MM.1S (cell line): ENCODE results near the gene MUC12.

ENCODE experiments used
- DNase-seq: peaks from one replicate; pipeline ENCODE4 v3.0.0-alpha.2; 2015
- H2AFZ ChIP-seq: fragments of 300-600 bp; sonication (generic); 2 replicates; pipeline ENCODE4 v1.6.0; 2016; ENCODE audit warnings: antibody characterized with exemption, low read length
- H3F3A ChIP-seq: fragments of 300-600 bp; sonication (generic); 2 replicates; pipeline ENCODE4 v1.6.1; 2016; ENCODE audit warnings: mild to moderate bottlenecking, antibody characterized with exemption, low read length, moderate library complexity, mixed read lengths; ENCODE audit not compliant: insufficient read depth
- H3K27ac ChIP-seq: fragments of 300-600 bp; sonication (generic); 2 replicates; pipeline ENCODE4 v1.5.1; 2016; ENCODE audit warnings: mild to moderate bottlenecking, low read length
- H3K27me3 ChIP-seq: fragments of 300-600 bp; sonication (generic); replicated peaks from 2 replicates; pipeline ENCODE4 v1.6.0; 2016; ENCODE audit warnings: low read length; ENCODE audit not compliant: insufficient read depth
- H3K36me3 ChIP-seq: fragments of 300-600 bp; sonication (generic); replicated peaks from 2 replicates; pipeline ENCODE4 v1.6.1; 2016; ENCODE audit warnings: mild to moderate bottlenecking, low read length, mixed read lengths; ENCODE audit not compliant: insufficient read depth
- H3K4me1 ChIP-seq: fragments of 300-600 bp; sonication (generic); 2 replicates; pipeline ENCODE4 v1.6.1; 2016; ENCODE audit warnings: low read length, mixed read lengths
- H3K4me2 ChIP-seq: fragments of 300-600 bp; sonication (generic); 2 replicates; pipeline ENCODE4 v1.6.0; 2016; ENCODE audit warnings: low read depth, low read length
- H3K4me3 ChIP-seq: fragments of 300-600 bp; sonication (generic); 2 replicates; pipeline ENCODE4 v1.5.1; 2016; ENCODE audit warnings: low read length, mixed read lengths
- H3K79me2 ChIP-seq: fragments of 300-600 bp; sonication (generic); 2 replicates; pipeline ENCODE4 v1.6.1; 2016; ENCODE audit warnings: mixed run types, low read length, mixed read lengths
- H3K9ac ChIP-seq: fragments of 300-600 bp; sonication (generic); 2 replicates; pipeline ENCODE4 v1.6.1; 2016; ENCODE audit warnings: low read length, mixed read lengths
- H3K9me2 ChIP-seq: fragments of 300-600 bp; sonication (generic); replicated peaks from 2 replicates; pipeline ENCODE4 v1.6.1; 2016; ENCODE audit warnings: mild to moderate bottlenecking, low read length, mixed read lengths; ENCODE audit not compliant: insufficient read depth
- H3K9me3 ChIP-seq: fragments of 300-600 bp; sonication (generic); replicated peaks from 2 replicates; pipeline ENCODE4 v1.6.1; 2016; ENCODE audit warnings: mild to moderate bottlenecking, low read length, mixed read lengths; ENCODE audit not compliant: insufficient read depth
- H4K20me1 ChIP-seq: fragments of 300-600 bp; sonication (generic); 2 replicates; pipeline ENCODE4 v1.6.1; 2016; ENCODE audit warnings: mild to moderate bottlenecking, low read length, moderate library complexity, mixed read lengths; ENCODE audit not compliant: insufficient read depth
- CTCF ChIP-seq: fragments of 300-600 bp; sonication (generic); IDR thresholded peaks from 2 replicates; pipeline ENCODE4 v1.5.1; 2016; ENCODE audit warnings: antibody characterized with exemption, low read length, mixed read lengths
- EZH2 ChIP-seq: fragments of 300-600 bp; sonication (generic); optimal IDR thresholded peaks from 2 replicates; pipeline ENCODE3; 2017; ENCODE audit warnings: low read depth, mild to moderate bottlenecking, antibody characterized with exemption, low read length, mixed read lengths
- EZH2phosphoT487 ChIP-seq: fragments of 300-600 bp; sonication (generic); IDR thresholded peaks from 2 replicates; pipeline ENCODE4 v1.6.1; 2018; ENCODE audit warnings: antibody characterized with exemption, low read length

Gene MUC12

GRCh38 chr7:100946111-100946510 is 23.3 kb upstream of the MUC12 start:
- no peaks in the 10 kb centered on the region for H3K9me2 ChIP-seq
- H3K9ac ChIP-seq, result no peak overlapping the region
- no peak for TF ChIP-seq EZH2
- no peak for TF ChIP-seq CTCF
- no peak for TF ChIP-seq EZH2phosphoT487

GRCh38 chr7:100946766-100947365 is 22.5 kb upstream of the MUC12 start:
- Histone ChIP-seq H3K4me3 (no peak overlapping the region), H2AFZ (no peak overlapping the region), H3K79me2 (no peaks in the 10 kb centered on the region), H4K20me1 (no peaks in the 10 kb centered on the region), H3K9me3 (no peaks in the 10 kb centered on the region), H3K36me3 (no peaks in the 10 kb centered on the region), H3K9ac (no peak overlapping the region), H3K9me2 (no peaks in the 10 kb centered on the region), H3K27ac (no peak overlapping the region), H3K4me2 (no peak overlapping the region), H3K4me1 (no peaks in the 10 kb centered on the region), H3F3A (no peaks in the 10 kb centered on the region), H3K27me3 (peaks cover 92% of the 10 kb centered on the region)
- no peak for DNase-seq
- TF ChIP-seq EZH2 (no peak), EZH2phosphoT487 (no peak), CTCF (no peak)

More at GRCh38 chr7:100946111-100946510, 23.3 kb upstream of the MUC12 start:
- no peak for DNase-seq
- Histone ChIP-seq H3K4me3 (no peak overlapping the region), H3K36me3 (no peaks in the 10 kb centered on the region), H3K9me3 (no peaks in the 10 kb centered on the region), H4K20me1 (no peaks in the 10 kb centered on the region), H3K79me2 (no peaks in the 10 kb centered on the region), H3K4me1 (no peaks in the 10 kb centered on the region), H3K4me2 (no peak overlapping the region), H2AFZ (no peak overlapping the region), H3F3A (no peaks in the 10 kb centered on the region), H3K27me3 (peaks cover 84% of the 10 kb centered on the region), H3K27ac (no peak overlapping the region)

GRCh38 chr7:100947792-100948191 is 21.6 kb upstream of the MUC12 start:
- Histone ChIP-seq H3K4me2 (no peak overlapping the region), H4K20me1 (no peaks in the 10 kb centered on the region), H3K79me2 (no peaks in the 10 kb centered on the region), H3K9me3 (no peaks in the 10 kb centered on the region), H3F3A (no peaks in the 10 kb centered on the region), H3K27me3 (peaks cover 93% of the 10 kb centered on the region), H3K4me3 (no peak overlapping the region), H3K4me1 (no peaks in the 10 kb centered on the region), H3K27ac (no peak overlapping the region), H2AFZ (no peak overlapping the region), H3K36me3 (no peaks in the 10 kb centered on the region), H3K9ac (no peak overlapping the region), H3K9me2 (no peaks in the 10 kb centered on the region)
- DNase-seq, result no peak
- TF ChIP-seq EZH2, result no peak
- no peak for TF ChIP-seq CTCF
- no peak for TF ChIP-seq EZH2phosphoT487
